ENCODE measurements around the gene PCDH9.

Gene PCDH9

GRCh38 chr13:66415444-66415843, 814.7 kb downstream of the PCDH9 start:
- no peak for TF ChIP-seq CTCF (IDR thresholded peaks at IDR 0.05; ENCODE audit: borderline replicate concordance, insufficient read depth, low read depth, low read length)
- no peak overlapping the region for H3K4me3 ChIP-seq (ENCODE audit: low read depth, low read length)

- H3K4me3 ChIP-seq (ENCODE audit: low read depth, low read length): no peak overlapping the region
- TF ChIP-seq CTCF (IDR thresholded peaks at IDR 0.05; ENCODE audit: borderline replicate concordance, insufficient read depth, low read depth, low read length): no peak
Measured at GRCh38 chr13:66414066-66414800, 815.9 kb downstream of the PCDH9 start.

GRCh38 chr13:66410314-66410713, 819.8 kb downstream of the PCDH9 start:
- TF ChIP-seq CTCF (IDR thresholded peaks at IDR 0.05; ENCODE audit: borderline replicate concordance, insufficient read depth, low read depth, low read length): no peak
- H3K4me3 ChIP-seq (ENCODE audit: low read depth, low read length): no peak overlapping the region

- no peak for TF ChIP-seq CTCF (IDR thresholded peaks at IDR 0.05; ENCODE audit: borderline replicate concordance, insufficient read depth, low read depth, low read length)
- H3K4me3 ChIP-seq (ENCODE audit: low read depth, low read length): no peak overlapping the region
Measured at GRCh38 chr13:66409542-66409941, 820.6 kb downstream of the PCDH9 start.

GRCh38 chr13:66407128-66407527, 823.0 kb downstream of the PCDH9 start:
- TF ChIP-seq CTCF (IDR thresholded peaks at IDR 0.05; ENCODE audit: borderline replicate concordance, insufficient read depth, low read depth, low read length): no peak
- no peak overlapping the region for H3K4me3 ChIP-seq (ENCODE audit: low read depth, low read length)

- TF ChIP-seq CTCF (IDR thresholded peaks at IDR 0.05; ENCODE audit: borderline replicate concordance, insufficient read depth, low read depth, low read length): no peak
- H3K4me3 ChIP-seq (ENCODE audit: low read depth, low read length): no peak overlapping the region
Measured at GRCh38 chr13:66405908-66406802, 824.0 kb downstream of the PCDH9 start.
